OCI-LY1 (cell line): Measurements from ENCODE around the gene RASSF8.

Experiments used
- H2AFZ ChIP-seq: fragments of 200-600 bp; sonication (generic), shearing (Covaris generic); 2 replicates; pipeline ENCODE4 v1.6.0; 2014; ENCODE audit warnings: antibody characterized with exemption, mild to moderate bottlenecking, low read length
- H3F3A ChIP-seq: fragments of 200-600 bp; sonication (generic), shearing (Covaris generic); 2 replicates; pipeline ENCODE4 v1.6.0; 2014; ENCODE audit warnings: mild to moderate bottlenecking, antibody characterized with exemption, low read length, moderate library complexity; ENCODE audit not compliant: insufficient read depth
- H3K27ac ChIP-seq: fragments of 200-600 bp; sonication (generic); 2 replicates; pipeline ENCODE4 v1.5.1; 2014; ENCODE audit warnings: low read length, mixed run types, mild to moderate bottlenecking, low read depth; ENCODE audit not compliant: poor library complexity, severe bottlenecking
- H3K27me3 ChIP-seq: fragments of 200-600 bp; sonication (generic); 2 replicates; pipeline ENCODE4 v1.6.0; 2014; ENCODE audit warnings: antibody characterized with exemption, mild to moderate bottlenecking, low read length, moderate library complexity; ENCODE audit not compliant: insufficient read depth
- H3K36me3 ChIP-seq: fragments of 200-600 bp; sonication (generic); 2 replicates; pipeline ENCODE4 v1.6.1; 2014; ENCODE audit warnings: mild to moderate bottlenecking, antibody characterized with exemption, low read length, moderate library complexity, mixed read lengths; ENCODE audit not compliant: insufficient read depth
- H3K4me1 ChIP-seq: fragments of 200-600 bp; sonication (generic); 2 replicates; pipeline ENCODE4 v1.5.1; 2014; ENCODE audit warnings: mild to moderate bottlenecking, low read length, moderate library complexity; ENCODE audit not compliant: insufficient read depth, severe bottlenecking
- H3K4me2 ChIP-seq: fragments of 200-600 bp; sonication (generic), shearing (Covaris generic); 2 replicates; pipeline ENCODE4 v1.6.1; 2014; ENCODE audit warnings: low read length
- H3K4me3 ChIP-seq: fragments of 200-600 bp; sonication (generic); 2 replicates; pipeline ENCODE4 v1.5.1; 2014; ENCODE audit warnings: low read length, low read depth, mild to moderate bottlenecking, mixed read lengths; ENCODE audit not compliant: poor library complexity, severe bottlenecking
- H3K79me2 ChIP-seq: fragments of 200-600 bp; shearing (Covaris generic); 2 replicates; pipeline ENCODE4 v1.6.1; 2016; ENCODE audit warnings: mixed run types, low read length, mixed read lengths; ENCODE audit not compliant: insufficient read depth
- H3K9ac ChIP-seq: fragments of 200-600 bp; sonication (generic), shearing (Covaris generic); 2 replicates; pipeline ENCODE4 v1.6.1; 2014; ENCODE audit warnings: mild to moderate bottlenecking, low read length, mixed read lengths
- H3K9me2 ChIP-seq: fragments of 200-600 bp; sonication (generic), shearing (Covaris generic); 2 replicates; pipeline ENCODE4 v1.6.1; 2014; ENCODE audit warnings: low read depth, mild to moderate bottlenecking, low read length, mixed read lengths
- H3K9me3 ChIP-seq: fragments of 200-600 bp; shearing (Covaris generic); 2 replicates; pipeline ENCODE4 v1.6.1; 2014; ENCODE audit warnings: low read length, mixed read lengths
- H4K20me1 ChIP-seq: fragments of 200-600 bp; sonication (generic), shearing (Covaris generic); 2 replicates; pipeline ENCODE4 v1.6.0; 2016; ENCODE audit warnings: mild to moderate bottlenecking, low read length; ENCODE audit not compliant: insufficient read depth
- CTCF ChIP-seq: fragments of 200-600 bp; sonication (generic), shearing (Covaris generic); IDR thresholded peaks from 2 replicates; pipeline ENCODE4 v1.5.1; 2017; ENCODE audit warnings: mild to moderate bottlenecking, antibody characterized with exemption, low read length, moderate library complexity, mixed read lengths
- EZH2 ChIP-seq: fragments of 200-600 bp; sonication (generic), shearing (Covaris generic); IDR thresholded peaks from 2 replicates; pipeline ENCODE4 v1.8.0; 2017; ENCODE audit warnings: borderline replicate concordance, mixed run types, mild to moderate bottlenecking, antibody characterized with exemption, low read length, moderate library complexity, mixed read lengths

The RASSF8 gene

DNA sequence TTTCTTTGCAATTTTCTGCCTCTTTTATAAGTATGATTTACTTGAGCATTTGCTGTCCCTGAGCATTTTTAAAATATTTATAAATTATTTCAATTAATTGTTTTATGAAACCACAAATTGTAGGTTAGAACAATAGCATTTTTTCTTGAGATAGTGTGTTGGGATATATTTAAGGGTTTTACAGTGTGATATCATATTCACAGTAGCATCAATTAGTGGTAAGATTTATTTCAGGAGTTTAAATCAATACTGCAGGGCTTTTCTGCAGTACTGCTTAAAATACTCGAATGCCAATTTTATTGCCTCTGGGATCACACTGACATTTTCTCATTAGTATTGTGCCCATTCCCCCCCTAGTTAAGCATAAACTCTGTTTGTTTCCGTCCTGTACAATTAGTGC, 84.2 kb downstream of the RASSF8 start:
- Histone ChIP-seq H3K27ac (no peak overlapping the region), H3K9ac (no peak overlapping the region), H3F3A (no peaks in the 10 kb centered on the region), H4K20me1 (no peaks in the 10 kb centered on the region), H3K4me3 (no peak overlapping the region), H3K4me2 (no peak overlapping the region), H3K9me3 (no peaks in the 10 kb centered on the region), H3K9me2 (no peaks in the 10 kb centered on the region), H3K27me3 (no peaks in the 10 kb centered on the region), H3K4me1 (no peaks in the 10 kb centered on the region), H3K79me2 (no peaks in the 10 kb centered on the region), H3K36me3 (no peaks in the 10 kb centered on the region), H2AFZ (no peak overlapping the region)
- TF ChIP-seq CTCF (no peak), EZH2 (no peak)

- no peaks in the 10 kb centered on the region for H3K27me3 ChIP-seq
- no peak for TF ChIP-seq EZH2
- no peak for TF ChIP-seq CTCF
- no peaks in the 10 kb centered on the region for H3K9me2 ChIP-seq
- H3K9me3 ChIP-seq = no peaks in the 10 kb centered on the region
- no peak overlapping the region for H3K4me2 ChIP-seq
- no peak overlapping the region for H2AFZ ChIP-seq
- H3F3A ChIP-seq = no peaks in the 10 kb centered on the region
- H4K20me1 ChIP-seq = no peaks in the 10 kb centered on the region
- no peaks in the 10 kb centered on the region for H3K36me3 ChIP-seq
- no peaks in the 10 kb centered on the region for H3K4me1 ChIP-seq
- no peaks in the 10 kb centered on the region for H3K79me2 ChIP-seq
- H3K27ac ChIP-seq = no peak overlapping the region
- no peak overlapping the region for H3K9ac ChIP-seq
- H3K4me3 ChIP-seq = no peak overlapping the region
These were observed 84.9 kb downstream of the RASSF8 start for GRCh38 chr12:26043135-26044006.

GRCh38 chr12:26044007-26044394, 85.5 kb downstream of the RASSF8 start:
- Histone ChIP-seq H3K4me2 (no peak overlapping the region), H4K20me1 (no peaks in the 10 kb centered on the region), H3K79me2 (no peaks in the 10 kb centered on the region), H3K9me2 (no peaks in the 10 kb centered on the region), H3K27ac (no peak overlapping the region), H3K27me3 (no peaks in the 10 kb centered on the region), H3K9me3 (no peaks in the 10 kb centered on the region), H3K4me3 (no peak overlapping the region), H3K36me3 (no peaks in the 10 kb centered on the region), H3K9ac (no peak overlapping the region), H3F3A (no peaks in the 10 kb centered on the region), H3K4me1 (no peaks in the 10 kb centered on the region), H2AFZ (no peak overlapping the region)
- no peak for TF ChIP-seq CTCF
- TF ChIP-seq EZH2 = no peak
